Activated CD4-positive, alpha-beta T cell treated with anti-CD3 and anti-CD28 coated beads, Interleukin-2, amount 10 ng/mL, durations not matched to agents 24 days and 14 days (primary cell): ENCODE measurements around the gene CA5A. TPM values are rescaled to one million over a fixed set of nuclear protein-coding genes. Genes with fewer than 3 reads are reported as not detected.
"Not testable (repeated sequence)": the region's sequence is repeated elsewhere in the genome, so short reads cannot be mapped to it uniquely, and the experiment has no call there.

ENCODE experiments used
- DNase-seq: peaks from one replicate; pipeline ENCODE4 v3.0.0; 2022
- H3K27ac Mint-ChIP-seq: one replicate; pipeline ENCODE4 v1.8.0; 2022; ENCODE audit warnings: mild to moderate bottlenecking, mixed read lengths
- H3K27me3 Mint-ChIP-seq: one replicate; pipeline ENCODE4 v1.8.0; 2022; ENCODE audit warnings: mixed read lengths
- H3K36me3 Mint-ChIP-seq: one replicate; pipeline ENCODE4 v1.8.0; 2022; ENCODE audit warnings: low read depth, mild to moderate bottlenecking, mixed read lengths
- H3K4me1 Mint-ChIP-seq: one replicate; pipeline ENCODE4 v1.8.0; 2021; ENCODE audit warnings: mixed read lengths
- H3K4me3 Mint-ChIP-seq: one replicate; pipeline ENCODE4 v1.8.0; 2022; ENCODE audit warnings: mild to moderate bottlenecking, moderate library complexity, mixed read lengths
- H3K9me3 Mint-ChIP-seq: one replicate; pipeline ENCODE4 v1.8.0; 2021; ENCODE audit warnings: mixed read lengths
- intact Hi-C: fragments of 100-400 bp; cut with micrococcal nuclease; formaldehyde crosslinking; loops from one replicate; pipeline ENCODE4 v1.15.1; 2023
- total RNA-seq: library from RNA; stranded (reverse); gene quantifications from 2 replicates; pipeline ENCODE4 v1.2.3, GENCODE V29; 2022

Gene CA5A
- total RNA-seq, 1 donor from 2014 or later: not detected

DNA sequence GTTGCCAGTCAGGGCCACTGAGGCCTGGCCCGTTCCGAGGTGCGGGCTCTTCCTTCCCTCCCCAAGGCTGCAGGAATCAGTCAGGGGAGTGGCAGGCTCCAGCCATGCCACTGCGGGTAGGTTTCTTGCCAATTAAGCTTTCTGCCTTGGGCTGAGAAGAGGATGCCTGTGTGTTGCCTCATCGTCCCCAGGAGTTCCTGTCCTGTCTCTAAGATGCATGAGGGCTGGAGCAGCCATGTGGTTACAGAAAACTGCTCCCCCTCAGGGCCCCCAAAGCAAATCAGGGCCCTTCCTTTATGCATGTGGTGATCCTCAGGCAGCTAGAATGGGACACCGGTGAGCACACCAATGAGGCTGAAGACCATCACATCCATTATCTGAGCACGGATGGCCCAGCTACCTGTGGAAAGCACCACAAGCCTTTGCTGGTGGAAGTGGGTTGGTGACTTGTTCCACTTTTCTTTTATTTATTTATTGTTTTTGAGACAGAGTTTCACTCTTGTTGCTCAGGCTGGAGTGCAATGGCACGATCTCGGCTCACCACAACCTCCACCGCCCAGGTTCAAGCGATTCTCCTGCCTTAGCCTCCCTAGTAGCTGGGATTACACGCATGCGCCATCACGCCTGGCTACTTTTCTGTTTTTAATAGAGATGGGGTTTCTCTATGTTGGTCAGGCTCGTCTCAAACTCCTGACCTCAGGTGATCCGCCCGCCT is 40.0 kb downstream of the CA5A start:
- H3K4me3 Mint-ChIP-seq: peak overlapping the region; percentile 72
- intact Hi-C loops: loop anchor here (5.0 kb wide), 2 partner anchors 56 to 561 kb away; partner anchors contain the start of gene BANP
- peak overlapping the region; percentile 100 for H3K27ac Mint-ChIP-seq
- H3K9me3 Mint-ChIP-seq, H3K27me3 Mint-ChIP-seq, H3K36me3 Mint-ChIP-seq: not testable (repeated sequence)
- DNase-seq: peak; percentile 74
- peaks cover 42% of the 10 kb centered on the region for H3K4me1 Mint-ChIP-seq

DNA sequence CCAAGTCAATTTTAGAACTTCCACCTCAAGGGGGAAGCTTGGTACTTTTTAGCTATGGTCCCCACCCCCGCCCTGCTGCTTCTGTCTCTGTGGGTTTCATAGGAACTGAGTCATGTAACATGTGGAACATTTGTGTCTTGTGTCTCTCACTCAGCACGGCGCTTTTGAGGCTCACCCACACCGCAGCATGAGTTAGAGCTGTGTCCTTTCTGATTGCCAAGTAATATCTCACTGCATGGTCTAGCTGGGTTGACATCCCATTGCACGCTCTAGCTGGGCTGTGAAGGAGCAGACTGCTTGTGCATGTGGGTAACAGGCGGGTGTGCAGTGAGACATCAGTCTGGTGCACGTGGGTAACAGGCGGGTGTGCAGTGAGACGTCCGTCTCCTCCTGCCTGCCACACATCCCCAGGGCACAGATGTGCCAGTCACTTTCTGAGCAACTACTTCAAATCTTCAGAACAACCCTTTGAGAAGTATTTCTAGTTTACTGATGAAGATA is 40.6 kb downstream of the CA5A start:
- peak; percentile 94 for DNase-seq
- Mint-ChIP-seq H3K4me3 (peak overlapping the region; percentile 72), H3K36me3 (no peaks in the 10 kb centered on the region), H3K9me3 (no peaks in the 10 kb centered on the region), H3K27me3 (no peaks in the 10 kb centered on the region), H3K27ac (peak overlapping the region; percentile 100), H3K4me1 (peaks cover 42% of the 10 kb centered on the region)
- intact Hi-C loops: loop anchor here (1.0 to 5.0 kb wide), 6 partner anchors 13 to 562 kb away; partner anchors contain the start of gene BANP

DNA sequence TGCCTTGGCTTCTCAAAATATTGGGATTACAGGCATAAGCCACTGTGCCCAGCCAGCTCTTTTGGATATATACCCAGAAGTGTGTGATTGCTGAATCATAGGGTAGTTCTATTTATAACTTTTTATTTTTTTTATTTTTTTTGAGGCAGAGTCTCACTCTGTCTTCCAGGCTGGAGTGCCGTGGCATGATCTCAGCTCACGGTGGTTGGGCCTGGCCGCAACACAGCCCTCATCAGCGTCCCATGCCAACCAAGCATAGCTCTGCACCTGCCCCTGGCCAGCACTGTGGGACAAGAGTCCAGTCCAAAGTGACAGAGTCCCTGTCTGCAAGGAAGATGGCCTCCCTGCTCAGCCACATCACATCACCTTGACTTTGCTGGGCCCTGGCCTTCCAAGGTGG is 42.3 kb downstream of the CA5A start:
- intact Hi-C loops: loop anchor here (2.0 kb wide), 1 partner anchor 15 kb away; no protein-coding TSS in a partner anchor
- H3K4me3 Mint-ChIP-seq, H3K27me3 Mint-ChIP-seq, H3K9me3 Mint-ChIP-seq, H3K36me3 Mint-ChIP-seq, H3K27ac Mint-ChIP-seq: not testable (repeated sequence)
- H3K4me1 Mint-ChIP-seq: peaks cover 45% of the 10 kb centered on the region
- DNase-seq: peak; percentile 55

DNA sequence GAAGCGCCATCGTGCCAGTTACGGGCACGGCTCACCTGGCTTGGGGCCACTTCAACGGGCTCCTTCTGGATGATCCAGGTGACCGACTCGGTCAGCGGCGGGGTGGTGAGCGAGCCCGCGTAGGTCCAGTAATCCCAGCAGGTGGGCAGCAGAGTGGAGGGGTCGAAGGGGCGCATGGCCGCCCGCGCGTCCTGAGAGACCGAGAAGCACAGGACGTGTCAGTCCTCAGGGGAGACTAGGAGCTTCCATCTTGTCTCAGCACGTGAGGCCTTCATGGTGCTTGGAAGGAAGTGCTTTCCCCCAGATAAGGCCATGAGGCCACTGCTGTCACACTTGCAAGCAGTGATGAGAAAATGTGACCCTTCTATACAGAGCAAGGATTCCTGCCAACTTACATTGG is 44.6 kb downstream of the CA5A start:
- Mint-ChIP-seq H3K4me3 (no peak overlapping the region), H3K4me1 (peaks cover 28% of the 10 kb centered on the region)
- peak; percentile 56 for DNase-seq

DNA sequence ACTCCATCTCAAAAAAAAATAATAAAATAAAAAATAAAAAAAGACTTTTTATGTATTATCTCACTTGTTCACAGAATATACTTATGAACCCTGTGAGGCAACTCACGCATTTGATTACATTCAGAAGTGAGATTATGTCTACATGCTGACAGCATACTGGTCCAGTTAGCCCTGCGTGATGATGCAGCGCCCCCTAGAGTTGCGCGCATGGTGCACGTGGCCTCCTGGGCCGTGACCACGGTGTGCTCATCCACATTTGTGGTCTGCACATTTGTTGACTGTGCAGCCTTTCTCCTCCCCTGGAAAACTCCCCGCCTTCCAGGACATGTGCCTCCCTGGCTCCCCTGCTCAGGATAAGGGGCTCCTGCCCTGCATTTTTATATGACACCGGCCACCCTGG is 46.6 kb downstream of the CA5A start:
- H3K4me3 Mint-ChIP-seq, H3K9me3 Mint-ChIP-seq, H3K36me3 Mint-ChIP-seq, H3K27ac Mint-ChIP-seq, H3K27me3 Mint-ChIP-seq, intact Hi-C loops: not testable (repeated sequence)
- peaks cover 17% of the 10 kb centered on the region for H3K4me1 Mint-ChIP-seq
- DNase-seq: peak; percentile 76

More for the DNA sequence above, 44.6 kb downstream of the CA5A start:
- Mint-ChIP-seq H3K27ac (no peak overlapping the region), H3K9me3 (no peaks in the 10 kb centered on the region), H3K27me3 (no peaks in the 10 kb centered on the region), H3K36me3 (no peaks in the 10 kb centered on the region)
- intact Hi-C loops: no loop called here

DNA sequence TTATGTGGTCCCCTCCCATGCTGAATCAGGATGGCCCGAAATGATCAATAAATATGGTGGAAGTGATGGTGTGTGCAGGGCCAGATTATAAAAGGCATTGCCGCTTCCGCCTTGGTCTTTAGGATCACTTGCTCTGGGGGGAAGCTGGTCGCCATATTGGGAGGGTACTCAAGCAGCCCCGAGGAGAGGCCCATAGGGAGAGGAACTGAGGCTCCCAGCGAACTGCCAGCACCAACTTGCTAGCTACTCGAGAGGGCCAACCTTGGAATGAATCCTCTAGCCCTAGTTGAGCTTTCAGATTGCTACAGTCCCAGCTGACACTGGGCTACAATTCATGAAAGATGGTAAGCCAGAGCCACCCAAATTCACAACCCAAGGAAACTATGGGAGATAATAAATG is 48.0 kb downstream of the CA5A start:
- H3K4me3 Mint-ChIP-seq, H3K27me3 Mint-ChIP-seq, H3K9me3 Mint-ChIP-seq, intact Hi-C loops, H3K36me3 Mint-ChIP-seq, H3K27ac Mint-ChIP-seq, H3K4me1 Mint-ChIP-seq: not testable (repeated sequence)
- DNase-seq: peak; percentile 52

DNA sequence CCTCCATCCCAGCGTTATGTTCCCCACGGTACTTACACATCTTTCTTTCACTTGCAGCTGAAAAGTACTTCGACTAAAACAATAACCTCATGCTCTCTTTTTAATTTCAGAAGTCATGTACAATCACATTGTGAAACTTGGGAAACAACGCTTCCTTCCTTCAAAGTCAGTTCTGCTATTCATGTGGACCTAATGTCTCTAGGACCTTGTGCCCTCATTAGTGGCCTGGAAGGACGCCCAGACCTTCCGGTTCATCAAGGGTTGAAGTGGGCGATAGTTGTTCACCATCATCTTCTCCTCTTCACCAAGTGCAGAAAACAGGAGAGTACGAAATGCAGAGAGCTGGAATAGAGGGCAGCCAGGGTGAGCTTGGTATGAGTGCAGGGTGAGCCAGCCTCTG is 48.4 kb downstream of the CA5A start:
- H3K9me3 Mint-ChIP-seq, H3K4me1 Mint-ChIP-seq, intact Hi-C loops, DNase-seq, H3K27me3 Mint-ChIP-seq, H3K27ac Mint-ChIP-seq, H3K4me3 Mint-ChIP-seq, H3K36me3 Mint-ChIP-seq: not testable (repeated sequence)

DNA sequence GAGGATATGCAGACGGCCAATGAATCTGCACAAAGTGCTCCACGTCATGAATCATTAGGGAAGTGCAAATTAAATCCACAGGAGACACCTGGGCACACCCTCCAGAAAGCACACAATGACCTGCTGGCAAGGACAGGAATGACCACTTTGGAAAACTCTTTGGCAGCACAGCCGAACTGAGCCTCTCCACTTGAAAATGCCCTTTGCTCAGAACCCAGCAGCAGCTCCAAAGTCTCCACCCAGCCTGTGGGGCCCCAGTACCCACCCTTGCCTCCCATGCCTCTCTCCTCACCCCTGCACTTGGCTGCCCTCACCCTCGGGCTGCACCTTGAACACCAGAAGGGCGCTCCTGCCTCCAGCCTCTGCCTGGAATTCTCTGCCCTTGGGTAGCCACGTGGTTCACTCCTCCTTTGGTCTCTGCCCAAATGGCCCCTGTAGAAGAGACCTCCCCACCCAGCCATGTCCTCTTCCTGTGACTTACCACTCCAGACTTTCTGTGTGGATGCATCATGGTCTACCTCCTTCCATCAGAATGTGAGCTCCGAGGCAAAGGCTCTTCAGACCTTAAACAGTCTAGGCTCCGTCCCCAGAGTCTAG is 50.9 kb downstream of the CA5A start:
- DNase-seq, H3K4me3 Mint-ChIP-seq, H3K36me3 Mint-ChIP-seq, H3K27me3 Mint-ChIP-seq, intact Hi-C loops, H3K9me3 Mint-ChIP-seq: not testable (repeated sequence)
- Mint-ChIP-seq H3K27ac (peak overlapping the region; percentile 41), H3K4me1 (peaks cover 13% of the 10 kb centered on the region)

DNA sequence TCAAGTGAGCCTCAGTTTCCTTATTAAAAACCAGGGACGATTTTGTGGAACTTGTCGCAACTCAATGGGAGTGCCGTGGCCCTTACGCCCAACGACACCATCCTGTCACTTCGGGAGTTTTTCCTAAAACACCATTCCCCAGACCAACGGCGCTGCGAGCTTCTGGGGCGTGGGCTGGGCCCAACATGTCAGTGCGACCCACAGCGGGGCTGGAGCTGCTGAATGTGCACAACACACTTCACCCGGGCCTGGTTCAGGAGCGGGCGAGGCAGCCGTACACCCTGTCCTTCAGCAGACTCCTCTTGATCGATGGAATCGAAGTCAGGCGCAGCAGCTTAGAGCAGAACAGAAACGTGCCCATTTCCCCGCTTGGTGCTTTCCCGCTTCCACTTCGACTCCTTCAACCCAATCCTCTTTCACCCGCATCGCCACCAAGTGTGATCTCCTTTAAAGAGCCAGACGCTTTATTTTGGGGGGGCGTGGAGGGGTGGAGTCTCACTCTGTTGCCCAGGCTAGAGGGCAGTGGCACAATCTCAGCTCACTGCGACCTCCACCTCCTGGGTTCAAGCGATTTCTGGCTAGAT is 53.8 kb downstream of the CA5A start:
- peaks cover 7% of the 10 kb centered on the region for H3K9me3 Mint-ChIP-seq

DNA sequence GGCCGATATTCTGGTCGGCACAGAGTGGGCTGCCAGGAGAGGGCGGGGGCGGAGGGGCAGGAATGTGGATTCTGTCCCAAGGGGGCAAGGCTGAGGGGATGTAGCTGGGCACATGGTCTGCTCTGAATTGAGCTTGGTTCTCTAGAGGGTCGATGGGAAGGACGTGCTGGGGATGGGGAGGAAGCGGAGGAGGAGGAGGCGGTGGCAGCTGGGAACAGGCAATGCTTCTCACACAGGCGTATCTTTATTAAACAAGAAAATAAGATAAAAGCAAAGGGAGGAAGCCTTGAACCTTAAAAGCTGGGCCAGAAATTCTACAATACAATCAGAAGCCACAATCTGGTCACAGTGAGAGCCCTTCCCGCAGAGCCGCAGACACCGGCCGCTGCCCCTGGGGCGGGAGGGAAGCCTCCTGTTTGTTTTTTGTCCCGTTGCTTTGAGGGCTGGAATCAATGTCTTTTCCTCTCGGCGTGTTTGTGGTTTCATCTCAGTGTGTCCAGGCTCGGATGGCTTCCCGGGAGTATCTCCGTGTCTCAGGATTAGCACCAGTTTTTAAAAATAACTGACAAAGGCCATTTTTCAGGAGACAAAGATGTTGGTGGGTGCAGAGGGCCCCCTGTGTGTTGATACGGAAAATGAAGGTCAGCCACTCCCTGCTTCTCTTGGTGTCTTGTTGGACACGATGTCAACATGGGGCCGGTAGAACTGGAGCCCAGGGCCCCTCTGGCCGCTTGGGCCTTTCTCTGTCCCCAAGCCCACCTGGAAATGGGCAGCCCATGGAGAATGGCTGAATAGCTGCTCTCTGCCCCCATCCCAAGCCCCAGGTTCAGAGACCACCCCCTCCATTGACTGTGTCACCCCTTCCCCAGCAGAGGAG is 54.8 kb downstream of the CA5A start:
- Mint-ChIP-seq H3K4me3 (no peak overlapping the region), H3K9me3 (peaks cover 7% of the 10 kb centered on the region), H3K27me3 (no peaks in the 10 kb centered on the region), H3K36me3 (no peaks in the 10 kb centered on the region), H3K27ac (no peak overlapping the region), H3K4me1 (peaks cover 26% of the 10 kb centered on the region)
- peak; percentile 51 for DNase-seq
- intact Hi-C loops: no loop called here

More for the DNA sequence above, 53.8 kb downstream of the CA5A start:
- no peaks in the 10 kb centered on the region for H3K36me3 Mint-ChIP-seq
- no peak overlapping the region for H3K27ac Mint-ChIP-seq
- H3K27me3 Mint-ChIP-seq: no peaks in the 10 kb centered on the region
- no peak overlapping the region for H3K4me3 Mint-ChIP-seq
- intact Hi-C loops: no loop called here
- DNase-seq: no peak
- H3K4me1 Mint-ChIP-seq: peaks cover 24% of the 10 kb centered on the region

DNA sequence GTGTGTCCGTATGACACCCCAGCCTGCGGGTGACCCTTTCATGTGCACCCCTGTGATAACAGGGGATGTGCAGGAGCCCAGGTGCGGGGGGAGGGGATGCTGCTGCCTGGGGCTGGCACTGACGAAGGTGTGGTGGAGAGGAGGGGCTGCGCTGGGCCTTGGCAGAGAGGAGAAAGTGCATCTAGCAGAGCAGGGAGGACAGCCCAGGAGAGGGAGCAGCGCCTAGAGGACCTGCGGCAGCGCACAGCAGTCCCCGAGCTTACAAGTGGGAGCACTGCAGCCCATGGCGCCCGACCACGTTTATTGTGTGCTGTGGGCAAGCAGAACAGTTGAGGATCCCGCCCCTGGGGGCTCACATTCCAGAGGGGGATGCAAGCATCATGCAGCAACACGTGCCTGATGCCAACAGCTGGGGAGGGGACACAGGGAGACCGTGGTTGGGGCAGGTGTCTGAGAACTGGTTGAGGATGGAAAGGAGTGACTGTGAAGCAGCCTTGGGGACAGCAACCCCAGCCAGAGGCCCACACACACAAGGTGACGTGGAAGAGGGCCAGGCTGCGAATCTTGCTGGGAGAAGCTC is 56.1 kb downstream of the CA5A start:
- intact Hi-C loops: no loop called here
- Mint-ChIP-seq H3K9me3 (peaks cover 7% of the 10 kb centered on the region), H3K27ac (peak overlapping the region; percentile 4), H3K27me3 (no peaks in the 10 kb centered on the region), H3K4me3 (no peak overlapping the region), H3K4me1 (peaks cover 34% of the 10 kb centered on the region), H3K36me3 (peaks cover under 1% of the 10 kb centered on the region)
- DNase-seq: peak; percentile 55

DNA sequence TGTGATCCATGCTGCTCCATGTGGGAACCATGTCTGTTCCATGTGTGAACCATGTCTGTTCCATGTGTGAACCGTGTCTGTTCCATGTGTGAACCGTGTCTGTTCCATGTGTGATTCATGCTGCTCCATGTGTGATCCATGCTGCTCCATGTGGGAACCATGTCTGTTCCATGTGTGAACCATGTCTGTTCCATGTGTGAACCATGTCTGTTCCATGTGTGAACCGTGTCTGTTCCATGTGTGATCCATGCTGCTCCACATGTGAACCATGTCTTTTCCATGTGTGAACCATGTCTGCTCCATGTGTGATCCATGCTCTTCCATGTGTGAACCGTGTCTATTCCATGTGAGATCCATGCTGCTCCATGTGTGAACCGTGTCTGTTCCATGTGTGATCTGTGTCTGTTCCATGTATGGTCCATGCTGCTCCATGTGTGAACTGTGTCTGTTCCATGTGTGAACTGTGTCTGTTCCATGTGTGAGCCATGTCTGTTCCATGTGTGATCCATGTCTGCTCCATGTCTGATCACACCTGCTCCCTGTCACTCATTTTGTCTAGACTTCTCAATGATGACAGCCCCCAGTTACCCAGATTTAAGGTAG is 56.8 kb downstream of the CA5A start:
- not testable (repeated sequence) for H3K27me3 Mint-ChIP-seq, H3K9me3 Mint-ChIP-seq, H3K36me3 Mint-ChIP-seq, H3K4me3 Mint-ChIP-seq
- intact Hi-C loops: loop anchor here (10.0 kb wide), 1 partner anchor 495 kb away; the partner anchor contains the start of gene FBXO31
- peak; percentile 50 for DNase-seq
- peaks cover 41% of the 10 kb centered on the region for H3K4me1 Mint-ChIP-seq
- H3K27ac Mint-ChIP-seq: peak overlapping the region; percentile 4

DNA sequence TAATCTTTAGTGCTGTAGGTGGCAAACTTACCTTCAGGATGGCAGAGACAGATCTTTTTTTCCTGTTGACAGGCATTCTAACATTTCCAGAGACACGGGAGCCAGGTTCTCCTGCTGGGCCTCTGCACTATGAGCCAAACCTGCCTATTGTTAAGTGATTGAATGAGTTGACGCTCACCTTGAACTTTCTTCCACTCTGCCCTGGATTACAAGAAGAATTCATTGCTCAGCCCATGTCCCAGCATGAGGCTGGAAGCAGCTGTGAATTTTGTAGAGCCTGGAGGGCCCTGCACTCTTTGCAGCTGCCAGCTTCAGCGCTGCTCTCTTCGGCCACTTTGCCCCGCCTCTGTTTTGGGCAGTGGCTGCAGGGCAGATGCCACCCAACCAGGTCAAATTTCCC is 57.6 kb downstream of the CA5A start:
- Mint-ChIP-seq H3K4me3 (no peak overlapping the region), H3K27me3 (no peaks in the 10 kb centered on the region), H3K4me1 (peaks cover 43% of the 10 kb centered on the region), H3K36me3 (peaks cover 2% of the 10 kb centered on the region), H3K9me3 (peaks cover 7% of the 10 kb centered on the region), H3K27ac (peak overlapping the region; percentile 40)
- DNase-seq: peak; percentile 51
- intact Hi-C loops: loop anchor here (10.0 kb wide), 1 partner anchor 494 kb away; the partner anchor contains the start of gene FBXO31
